Stomach (tissue), 19 donors: ENCODE data around the gene WEE1. TPM values are rescaled to one million over a fixed set of nuclear protein-coding genes. Genes with fewer than 3 reads are reported as not detected.

Source experiments
- DNase-seq, 2 donors: peaks; one replicate each; pipeline versions ENCODE4 v3.0.0 to v3.0.0-alpha.2; 2013 to 2019
- H3K27ac ChIP-seq, 5 donors: fragments of 200-600 bp in 4 of 5; sonication (generic) in 4 of 5; one replicate each; pipeline ENCODE4 v1.5.1; 2013 to 2019; ENCODE audit warnings: mild to moderate bottlenecking in 1 of 5, moderate library complexity in 1 of 5
- H3K27me3 ChIP-seq, 3 donors: fragments of 200-600 bp; sonication (generic); one replicate each; pipeline ENCODE4 v1.5.1; 2017 to 2019; ENCODE audit warnings: mixed run types in 1 of 3
- H3K36me3 ChIP-seq, 4 donors: fragments of 200-600 bp; sonication (generic); 1 replicate in 3 of 4; 2 replicates in 1 of 4; pipeline ENCODE4 v1.5.1; 2016 to 2019
- H3K4me1 ChIP-seq, 4 donors: fragments of 200-600 bp; sonication (generic); one replicate each; pipeline ENCODE4 v1.5.1; 2016 to 2019
- H3K4me3 ChIP-seq, 4 donors: fragments of 200-600 bp; sonication (generic) in 3 of 4; one replicate each; pipeline ENCODE4 v1.5.1; 2016 to 2019; ENCODE audit warnings: mild to moderate bottlenecking in 1 of 4
- H3K9me3 ChIP-seq, 4 donors: fragments of 200-600 bp; sonication (generic); one replicate each; pipeline ENCODE4 v1.5.1; 2016 to 2019
- EP300 ChIP-seq: sonication (generic); formaldehyde crosslinking; IDR thresholded peaks from one replicate; pipeline ENCODE4 v1.6.1; 2017; ENCODE audit warnings: antibody characterized with exemption
- POLR2A ChIP-seq, 4 donors: fragments of 450-650 bp; IDR thresholded peaks; one replicate each; pipeline ENCODE4 v1.6.1; 2016; ENCODE audit warnings: antibody characterized with exemption in 4 of 4, control low read depth in 2 of 4, mild to moderate bottlenecking in 1 of 4, moderate library complexity in 1 of 4
- POLR2AphosphoS5 ChIP-seq, 3 donors: sonication (generic); formaldehyde crosslinking; IDR thresholded peaks; one replicate each; pipeline ENCODE4 v1.6.1; 2016; ENCODE audit warnings: antibody characterized with exemption in 3 of 3
- WGBS, 5 donors: extraction: QIAGEN DNeasy Blood & Tissue Kit in 3 of 5; methylation state at CpG; one replicate each; pipeline versions ENCODE4 v1.1.5 to v1.1.7; 2013 to 2018; 5-methylcytosine and 5-hydroxymethylcytosine counted together
- intact Hi-C: fragments of 100-400 bp; cut with DNase I; formaldehyde crosslinking; loops from one replicate; pipeline ENCODE4 v1.15.1; 2023; ENCODE audit warnings: low total_unique reads
- long read RNA-seq, 10 donors: transcript quantifications; one replicate each; lab custom pipeline, GENCODE V29; 2026
- polyA plus RNA-seq, 3 donors: library from polyadenylated mRNA; stranded (reverse); fragments of 200-250 nt; gene quantifications; one replicate each; pipeline ENCODE4 v1.2.3, GENCODE V29; 2013
- total RNA-seq, 5 donors: library from RNA; depleted of rRNA; stranded (reverse); fragments of >200 nt; gene quantifications; one replicate each; pipeline versions ENCODE4 v1.1.0 to v1.2.3, GENCODE V29; 2014 to 2016
- TF ChIP-seq, protein P1 (sequence below), 7 experiments: fragments of 450-650 bp in 4 of 7; fragments of 200-600 bp in 3 of 7; sonication (generic) in 3 of 7; IDR thresholded peaks; one replicate each; pipeline ENCODE4 v1.5.1; 2016 to 2019; ENCODE audit warnings: antibody characterized with exemption in 7 of 7, control low read depth in 2 of 7, mild to moderate bottlenecking in 1 of 7
- donor health status: healthy with polysubstance abuse.
- donor health status: Bipolar disorder and iron deficiency.
- donor health status: healthy.

Gene WEE1
- 10 to 100 TPM; 11.7 to 79.1 (median 29.6) TPM for total RNA-seq
- 10 to 100 TPM in 2 of 3 donors, 1 to 10 TPM in 1; 5.0 to 29.8 (median 12.9) TPM for polyA plus RNA-seq
- long read RNA-seq, donor 1, partial matches to known transcripts, result 0 of 1 reads
- long read RNA-seq, donor 1, other reads (novel, unspliced or antisense), result 0 of 1 reads
- long read RNA-seq, donor 2, partial matches to known transcripts, result 0 of 3 reads
- long read RNA-seq, donor 2, other reads (novel, unspliced or antisense), result 0 of 3 reads
- long read RNA-seq, donor 3, partial matches to known transcripts, result 0 of 4 reads
- long read RNA-seq, donor 3, other reads (novel, unspliced or antisense), result 0 of 4 reads
- long read RNA-seq, donor 4, partial matches to known transcripts, result 0 of 1 reads
- long read RNA-seq, donor 4, other reads (novel, unspliced or antisense), result 0 of 1 reads
- long read RNA-seq, donor 5, transcript WEE1-202 (11 exons, 2,799 nt), result major isoform, 5 of 5 reads
- long read RNA-seq, donor 5, partial matches to known transcripts, result 0 of 5 reads
- long read RNA-seq, donor 5, other reads (novel, unspliced or antisense), result 0 of 5 reads
- long read RNA-seq, donor 6, full-length matches to known transcripts, result 12 of 12 reads
- long read RNA-seq, donor 6, partial matches to known transcripts, result 0 of 12 reads
- long read RNA-seq, donor 6, other reads (novel, unspliced or antisense), result 0 of 12 reads
- long read RNA-seq, donor 7, transcript WEE1-202 (11 exons, 2,799 nt), result major isoform, 5 of 5 reads
- long read RNA-seq, donor 7, partial matches to known transcripts, result 0 of 5 reads
- long read RNA-seq, donor 7, other reads (novel, unspliced or antisense), result 0 of 5 reads
- long read RNA-seq, donor 8, transcript WEE1-202 (11 exons, 2,799 nt), result major isoform, 8 of 12 reads
- long read RNA-seq, donor 8, partial matches to known transcripts, result 0 of 12 reads
- long read RNA-seq, donor 8, other reads (novel, unspliced or antisense), result 0 of 12 reads
- long read RNA-seq, donor 9, partial matches to known transcripts, result 37 of 40 reads
- long read RNA-seq, donor 9, other reads (novel, unspliced or antisense), result 0 of 40 reads
- long read RNA-seq, donor 10, partial matches to known transcripts, result 0 of 3 reads
- long read RNA-seq, donor 10, other reads (novel, unspliced or antisense), result 0 of 3 reads

DNA sequence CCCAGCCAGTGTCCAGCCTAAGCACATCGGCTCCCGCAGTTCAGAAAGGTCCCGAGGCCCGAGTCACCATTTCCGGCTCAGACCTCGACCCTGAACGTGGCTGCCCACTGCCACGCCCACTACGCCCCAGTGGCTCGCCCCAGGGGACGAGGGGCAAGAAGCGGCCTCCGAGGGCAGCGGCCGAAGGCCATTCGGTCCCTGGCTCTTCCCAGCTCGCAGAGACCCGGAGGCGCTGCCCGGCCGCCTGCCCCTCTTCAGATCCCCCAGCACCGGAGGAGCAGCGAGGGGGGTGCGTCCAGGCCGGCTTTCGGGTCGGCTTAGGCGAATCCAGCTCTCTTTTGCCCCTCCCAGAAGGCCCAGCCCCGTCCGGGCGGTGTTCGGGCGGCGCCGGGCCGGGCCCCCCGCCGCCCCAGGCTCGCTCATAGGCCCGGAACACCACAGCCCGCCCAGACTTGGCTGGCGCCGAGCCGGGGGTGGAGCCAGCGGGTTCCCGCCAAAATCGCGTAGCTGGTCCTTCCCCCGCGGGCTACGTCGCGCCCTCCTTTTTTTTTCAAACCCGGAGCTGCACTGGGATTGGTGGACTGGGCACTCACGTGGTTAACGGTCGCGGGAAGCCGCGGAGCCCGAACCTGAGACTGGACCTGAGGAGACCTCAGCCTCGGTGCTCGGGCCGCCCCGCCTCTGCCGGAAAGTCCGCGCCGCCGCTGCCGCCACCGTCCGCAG is at the start of gene WEE1:
TSS of gene WEE1 (plus strand) at position 619 of the 723 bp plus-strand sequence. CDS start 264 bp downstream, outside the sequence.
- Histone ChIP-seq H3K4me3 (peak within 1 kb of the TSS; percentile 74 to 96 (median 83)), H3K27ac (peak within 1 kb of the TSS; percentile 95 to 99 (median 98)), H3K36me3 (peaks cover 0 to 11% (median 5%) of the 10 kb centered on the region in 4 donors), H3K4me1 (peaks cover 15 to 73% (median 40%) of the 10 kb centered on the region in 4 donors), H3K9me3 (no peaks in the 10 kb centered on the region), H3K27me3 (no peaks in the 10 kb centered on the region)
- WGBS, 5 donors, result 0 to 1% (median 0%) methylated on average over 45 to 73 of the region's 73 CpGs
- peak; percentile 98 to 100 for DNase-seq
- intact Hi-C loops, result no loop called here
- TF ChIP-seq EP300 (peak; percentile 9), POLR2AphosphoS5 (IDR thresholded peaks at IDR 0.05) (peak; percentile 65 to 76 (median 69))
- TF ChIP-seq, protein P1, sequence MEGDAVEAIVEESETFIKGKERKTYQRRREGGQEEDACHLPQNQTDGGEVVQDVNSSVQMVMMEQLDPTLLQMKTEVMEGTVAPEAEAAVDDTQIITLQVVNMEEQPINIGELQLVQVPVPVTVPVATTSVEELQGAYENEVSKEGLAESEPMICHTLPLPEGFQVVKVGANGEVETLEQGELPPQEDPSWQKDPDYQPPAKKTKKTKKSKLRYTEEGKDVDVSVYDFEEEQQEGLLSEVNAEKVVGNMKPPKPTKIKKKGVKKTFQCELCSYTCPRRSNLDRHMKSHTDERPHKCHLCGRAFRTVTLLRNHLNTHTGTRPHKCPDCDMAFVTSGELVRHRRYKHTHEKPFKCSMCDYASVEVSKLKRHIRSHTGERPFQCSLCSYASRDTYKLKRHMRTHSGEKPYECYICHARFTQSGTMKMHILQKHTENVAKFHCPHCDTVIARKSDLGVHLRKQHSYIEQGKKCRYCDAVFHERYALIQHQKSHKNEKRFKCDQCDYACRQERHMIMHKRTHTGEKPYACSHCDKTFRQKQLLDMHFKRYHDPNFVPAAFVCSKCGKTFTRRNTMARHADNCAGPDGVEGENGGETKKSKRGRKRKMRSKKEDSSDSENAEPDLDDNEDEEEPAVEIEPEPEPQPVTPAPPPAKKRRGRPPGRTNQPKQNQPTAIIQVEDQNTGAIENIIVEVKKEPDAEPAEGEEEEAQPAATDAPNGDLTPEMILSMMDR (IDR thresholded peaks at IDR 0.05), result no peak

DNA sequence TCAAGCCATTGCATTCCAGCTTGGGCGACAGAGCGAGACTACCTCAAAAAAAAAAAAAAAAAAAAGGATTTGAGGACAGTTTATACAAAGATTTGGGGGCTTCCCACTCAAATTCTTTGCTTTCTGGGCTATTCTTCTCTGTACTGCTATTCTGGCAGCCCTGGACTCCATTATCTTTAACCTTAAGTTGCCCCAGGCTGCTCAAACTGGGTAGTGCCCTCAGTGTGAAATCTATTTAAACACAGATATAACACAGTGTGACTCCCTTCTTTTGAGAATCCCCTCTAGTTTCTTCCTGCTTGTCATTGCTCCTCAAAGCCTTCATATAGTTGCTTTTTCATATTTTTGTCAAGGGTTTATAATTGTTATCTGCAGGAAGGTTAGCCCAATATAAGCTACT is 49.5 kb upstream of the WEE1 start:
- intact Hi-C loops, result no loop called here
- no peak for TF ChIP-seq POLR2AphosphoS5 (IDR thresholded peaks at IDR 0.05)
- TF ChIP-seq POLR2A (IDR thresholded peaks at IDR 0.05), result no peak
- TF ChIP-seq, protein P1 (IDR thresholded peaks at IDR 0.05), result no peak
- no peak for TF ChIP-seq EP300
- 90 to 100% (median 94%) methylated on average over 2 of the region's 2 CpGs for WGBS, 5 donors

DNA sequence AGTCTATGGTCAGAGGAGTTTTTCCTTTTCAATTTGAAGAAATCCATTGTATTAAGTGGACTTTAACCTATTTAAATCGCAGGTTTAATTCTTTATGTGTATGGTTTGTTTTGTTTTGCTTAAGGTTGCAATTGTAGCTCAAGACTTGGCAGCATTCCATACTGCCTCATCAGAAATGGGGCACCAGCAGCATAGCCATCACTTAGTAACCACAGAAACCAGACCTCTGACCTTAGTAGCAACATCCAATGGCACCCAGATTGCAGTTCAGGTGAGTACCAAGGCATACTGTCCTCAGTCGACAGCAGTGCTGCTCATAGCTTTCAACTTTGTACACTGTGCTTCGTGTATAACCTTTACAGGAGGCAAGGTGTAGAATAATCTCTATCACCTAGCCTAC is 48.4 kb upstream of the WEE1 start:
- Histone ChIP-seq H3K4me3 (no peak overlapping the region), H3K36me3 (peaks cover 6 to 29% (median 25%) of the 10 kb centered on the region in 4 donors), H3K27ac (no peak overlapping the region), H3K4me1 (peaks cover 17 to 54% (median 35%) of the 10 kb centered on the region in 4 donors), H3K9me3 (no peaks in the 10 kb centered on the region), H3K27me3 (no peaks in the 10 kb centered on the region)
- DNase-seq, result peak in 1 of 2 donors; percentile 59
- no peak for TF ChIP-seq POLR2AphosphoS5 (IDR thresholded peaks at IDR 0.05)
- no peak for TF ChIP-seq POLR2A (IDR thresholded peaks at IDR 0.05)
- TF ChIP-seq, protein P1 (IDR thresholded peaks at IDR 0.05), result no peak
- no peak for TF ChIP-seq EP300
- WGBS, 5 donors, result 54 to 78% (median 63%) methylated on average over 3 of the region's 3 CpGs
- intact Hi-C loops, result no loop called here

More for the DNA sequence above, 49.5 kb upstream of the WEE1 start:
- H3K27me3 ChIP-seq, result no peaks in the 10 kb centered on the region
- no peak overlapping the region for H3K4me3 ChIP-seq
- no peaks in the 10 kb centered on the region for H3K9me3 ChIP-seq
- no peak for DNase-seq
- peaks cover 6 to 33% (median 27%) of the 10 kb centered on the region in 4 donors for H3K36me3 ChIP-seq
- no peak overlapping the region for H3K27ac ChIP-seq
- H3K4me1 ChIP-seq, result peaks cover 6 to 43% (median 24%) of the 10 kb centered on the region in 4 donors
